Neural cell (in vitro differentiated cells): Measurements from ENCODE around the gene GTF2H3.

Source experiments
- TAF1 ChIP-seq: IDR thresholded peaks from 2 replicates; pipeline ENCODE4 v1.6.1; 2012; ENCODE audit warnings: low read depth
- TF ChIP-seq, protein P1 (sequence below): fragments of 450-650 bp; IDR thresholded peaks from 2 replicates; pipeline ENCODE4 v1.5.1; 2014; ENCODE audit warnings: antibody characterized with exemption, mild to moderate bottlenecking, moderate library complexity; ENCODE audit not compliant: poor library complexity, severe bottlenecking

DNA sequence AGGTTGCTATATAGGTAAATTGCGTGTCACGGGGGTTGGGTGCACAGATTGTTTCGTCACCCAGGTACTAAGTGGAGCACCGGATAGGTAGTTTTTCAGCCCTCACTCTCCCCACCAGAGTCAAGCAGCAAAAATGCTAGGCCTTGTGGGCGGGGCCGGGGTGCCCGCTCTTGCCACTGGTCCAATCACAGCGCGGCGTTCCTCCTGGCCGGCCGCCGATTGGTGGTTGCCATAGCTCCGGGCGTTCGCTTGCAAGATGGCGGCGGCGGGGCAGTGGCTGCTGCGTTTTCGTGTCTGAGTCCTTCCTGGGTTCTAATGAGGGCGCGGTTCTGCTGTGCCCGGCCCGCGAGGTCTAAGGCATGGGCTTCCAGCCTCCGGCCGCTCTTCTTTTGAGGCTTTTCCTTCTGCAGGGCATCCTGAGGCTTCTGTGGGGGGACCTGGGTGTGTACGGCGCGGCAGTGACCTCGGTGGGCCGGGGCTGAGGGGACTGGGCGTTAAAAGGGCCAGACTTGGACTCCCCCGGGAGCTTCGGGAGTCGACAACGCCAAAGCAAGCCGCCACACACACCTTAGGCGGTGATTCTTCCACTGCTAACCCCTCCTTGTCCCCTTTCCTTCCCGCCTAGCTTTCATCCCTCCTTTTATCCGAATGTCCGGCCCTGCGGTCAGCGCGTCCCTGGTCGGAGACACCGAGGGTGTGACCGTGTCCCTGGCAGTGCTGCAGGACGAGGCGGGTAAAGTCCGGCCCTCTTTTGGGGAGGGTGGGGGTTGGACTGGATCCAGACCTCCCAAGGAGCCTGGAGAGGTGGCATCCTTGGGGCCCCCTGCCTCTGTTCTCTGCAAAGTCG lies 37.5 kb downstream of the GTF2H3 start, which contains the start of gene TCTN2:
- no peak for TF ChIP-seq TAF1
- TF ChIP-seq, protein P1, sequence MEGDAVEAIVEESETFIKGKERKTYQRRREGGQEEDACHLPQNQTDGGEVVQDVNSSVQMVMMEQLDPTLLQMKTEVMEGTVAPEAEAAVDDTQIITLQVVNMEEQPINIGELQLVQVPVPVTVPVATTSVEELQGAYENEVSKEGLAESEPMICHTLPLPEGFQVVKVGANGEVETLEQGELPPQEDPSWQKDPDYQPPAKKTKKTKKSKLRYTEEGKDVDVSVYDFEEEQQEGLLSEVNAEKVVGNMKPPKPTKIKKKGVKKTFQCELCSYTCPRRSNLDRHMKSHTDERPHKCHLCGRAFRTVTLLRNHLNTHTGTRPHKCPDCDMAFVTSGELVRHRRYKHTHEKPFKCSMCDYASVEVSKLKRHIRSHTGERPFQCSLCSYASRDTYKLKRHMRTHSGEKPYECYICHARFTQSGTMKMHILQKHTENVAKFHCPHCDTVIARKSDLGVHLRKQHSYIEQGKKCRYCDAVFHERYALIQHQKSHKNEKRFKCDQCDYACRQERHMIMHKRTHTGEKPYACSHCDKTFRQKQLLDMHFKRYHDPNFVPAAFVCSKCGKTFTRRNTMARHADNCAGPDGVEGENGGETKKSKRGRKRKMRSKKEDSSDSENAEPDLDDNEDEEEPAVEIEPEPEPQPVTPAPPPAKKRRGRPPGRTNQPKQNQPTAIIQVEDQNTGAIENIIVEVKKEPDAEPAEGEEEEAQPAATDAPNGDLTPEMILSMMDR = no peak
